ENCODE data around the gene GPC6.

- TF ChIP-seq CTCF (IDR thresholded peaks at IDR 0.05 in 2 of 3, conservative IDR thresholded peaks at IDR 0.05 in 1 of 3; ENCODE audit: insufficient read depth in 2 of 3, low read depth in 1 of 3, low read length in 3 of 3) (no peak), NFIC (IDR thresholded peaks at IDR 0.05) (no peak), RBBP5 (IDR thresholded peaks at IDR 0.05; ENCODE audit: borderline replicate concordance, insufficient read depth, low read length, poor library complexity, severe bottlenecking) (no peak), GABPA (tag; conservative IDR thresholded peaks at IDR 0.05; ENCODE audit: low read depth) (no peak), KDM4B (IDR thresholded peaks at IDR 0.05; ENCODE audit: borderline replicate concordance in 2 of 2, low read depth in 1 of 2) (no peak), SRF (CRISPR knock-in tag; IDR thresholded peaks at IDR 0.05) (no peak), NFIX (CRISPR knock-in tag; IDR thresholded peaks at IDR 0.05; ENCODE audit: low read depth) (no peak), SPI1 (IDR thresholded peaks at IDR 0.05; ENCODE audit: borderline replicate concordance, low read depth, low read length) (no peak), PTTG1 (tag; IDR thresholded peaks at IDR 0.05; ENCODE audit: low read depth) (no peak), CHD7 (IDR thresholded peaks at IDR 0.05; ENCODE audit: low read depth, low read length) (no peak), TAF1 (IDR thresholded peaks at IDR 0.05; ENCODE audit: control insufficient read depth, extremely low read depth, insufficient read depth, low read length, severe bottlenecking) (no peak), ZNF561 (CRISPR knock-in tag; conservative IDR thresholded peaks at IDR 0.05) (no peak), TEAD4 (IDR thresholded peaks at IDR 0.05; ENCODE audit: low read length) (no peak), TEAD4 (CRISPR knock-in tag; IDR thresholded peaks at IDR 0.05; ENCODE audit: borderline replicate concordance) (no peak), TCF3 (CRISPR knock-in tag; IDR thresholded peaks at IDR 0.05) (no peak)
Observed at GRCh38 chr13:94028650-94029049, 802.0 kb downstream of the GPC6 start.
